Panc1 (cell line): ENCODE results near the gene DCUN1D2.

Experiments used
- CTCF ChIP-seq: fragments of 450-650 bp; IDR thresholded peaks from 2 replicates; pipeline ENCODE4 v1.5.1; 2017; ENCODE audit warnings: mild to moderate bottlenecking
- POLR2AphosphoS5 ChIP-seq: IDR thresholded peaks from 2 replicates; pipeline ENCODE4 v1.6.1; 2012; ENCODE audit warnings: mild to moderate bottlenecking, low read depth, low read length, moderate library complexity
- SIN3A ChIP-seq: IDR thresholded peaks from 2 replicates; pipeline ENCODE4 v1.6.1; 2012; ENCODE audit warnings: low read depth, mild to moderate bottlenecking, low read length, moderate library complexity, borderline replicate concordance; ENCODE audit not compliant: insufficient read depth
- TCF7L2 ChIP-seq: IDR thresholded peaks from 2 replicates; pipeline ENCODE4 v1.6.1; 2011; ENCODE audit warnings: mild to moderate bottlenecking, low read depth, low read length, inconsistent platforms

GRCh38 chr13:113464476-113464875, 26.0 kb downstream of the DCUN1D2 start:
- TF ChIP-seq POLR2AphosphoS5 (no peak), CTCF (no peak), TCF7L2 (no peak), SIN3A (no peak)
